IPS-18a (cell line): Measurements from ENCODE around the gene SUSD4.

Source experiments
- H3K27ac ChIP-seq: one replicate; pipeline ENCODE4 v1.5.1; 2013; ENCODE audit warnings: low read length
- H3K27me3 ChIP-seq: one replicate; pipeline ENCODE4 v1.6.1; 2013; ENCODE audit warnings: mild to moderate bottlenecking, low read length; ENCODE audit not compliant: control insufficient read depth, insufficient read depth
- H3K36me3 ChIP-seq: one replicate; pipeline ENCODE4 v1.6.1; 2013; ENCODE audit warnings: low read depth, low read length; ENCODE audit not compliant: control insufficient read depth
- H3K4me1 ChIP-seq: one replicate; pipeline ENCODE4 v1.6.1; 2013; ENCODE audit warnings: low read depth, low read length; ENCODE audit not compliant: control insufficient read depth
- H3K4me3 ChIP-seq: one replicate; pipeline ENCODE4 v1.5.1; 2013; ENCODE audit warnings: low read length
- H3K9ac ChIP-seq: one replicate; pipeline ENCODE4 v1.6.1; 2013; ENCODE audit warnings: mild to moderate bottlenecking, low read length, moderate library complexity
- H3K9me3 ChIP-seq: one replicate; pipeline ENCODE4 v1.6.1; 2013; ENCODE audit warnings: low read depth, low read length; ENCODE audit not compliant: control insufficient read depth

SUSD4 gene

DNA sequence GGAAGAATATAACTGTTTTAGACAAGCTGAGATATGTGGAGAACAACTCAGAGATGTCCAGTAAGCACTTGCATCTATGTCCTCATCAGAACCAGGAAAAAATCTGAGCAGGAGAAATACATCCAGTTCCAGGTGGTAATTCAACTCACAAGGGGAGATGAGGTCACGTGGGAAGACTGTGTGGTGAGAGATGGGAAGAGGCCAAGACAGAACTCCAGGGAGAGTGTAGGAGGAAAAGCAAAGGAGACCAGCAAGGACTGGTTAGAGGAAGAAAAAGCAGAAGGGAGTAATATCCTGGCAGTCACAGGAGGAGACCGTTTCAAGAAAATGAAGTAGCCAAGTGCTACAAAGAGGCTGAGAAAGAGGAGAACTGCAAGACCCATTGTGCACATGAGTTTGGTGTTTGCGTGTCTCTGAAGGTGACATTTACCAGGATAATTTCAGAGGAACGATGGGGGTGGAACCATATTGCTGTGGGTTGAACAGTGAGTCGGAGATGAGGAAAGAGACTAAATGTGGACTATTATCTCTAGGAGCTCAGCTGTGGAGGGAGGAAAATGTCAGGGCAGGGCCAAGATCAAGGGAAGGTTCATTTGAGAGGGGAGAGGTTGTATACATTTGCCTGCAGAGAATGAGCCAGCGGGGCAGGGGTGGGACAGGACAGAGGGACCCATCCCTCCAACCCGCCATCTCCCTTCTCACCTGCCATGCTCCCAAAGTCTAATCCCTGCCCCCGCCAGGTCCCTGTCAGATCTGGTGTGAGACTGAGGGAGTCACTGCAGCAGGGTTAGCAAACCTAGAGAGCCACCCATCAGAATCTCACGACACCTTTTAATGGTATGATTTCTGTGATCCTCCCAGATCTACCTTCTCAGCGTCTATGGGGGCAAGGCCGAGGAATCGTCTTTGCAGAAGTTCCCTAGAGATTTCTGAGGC, 24.9 kb downstream of the SUSD4 start:
- Histone ChIP-seq H3K27me3 (no peaks in the 10 kb centered on the region), H3K9ac (no peak overlapping the region), H3K27ac (no peak overlapping the region), H3K4me3 (no peak overlapping the region), H3K36me3 (no peaks in the 10 kb centered on the region), H3K9me3 (no peaks in the 10 kb centered on the region), H3K4me1 (no peaks in the 10 kb centered on the region)

DNA sequence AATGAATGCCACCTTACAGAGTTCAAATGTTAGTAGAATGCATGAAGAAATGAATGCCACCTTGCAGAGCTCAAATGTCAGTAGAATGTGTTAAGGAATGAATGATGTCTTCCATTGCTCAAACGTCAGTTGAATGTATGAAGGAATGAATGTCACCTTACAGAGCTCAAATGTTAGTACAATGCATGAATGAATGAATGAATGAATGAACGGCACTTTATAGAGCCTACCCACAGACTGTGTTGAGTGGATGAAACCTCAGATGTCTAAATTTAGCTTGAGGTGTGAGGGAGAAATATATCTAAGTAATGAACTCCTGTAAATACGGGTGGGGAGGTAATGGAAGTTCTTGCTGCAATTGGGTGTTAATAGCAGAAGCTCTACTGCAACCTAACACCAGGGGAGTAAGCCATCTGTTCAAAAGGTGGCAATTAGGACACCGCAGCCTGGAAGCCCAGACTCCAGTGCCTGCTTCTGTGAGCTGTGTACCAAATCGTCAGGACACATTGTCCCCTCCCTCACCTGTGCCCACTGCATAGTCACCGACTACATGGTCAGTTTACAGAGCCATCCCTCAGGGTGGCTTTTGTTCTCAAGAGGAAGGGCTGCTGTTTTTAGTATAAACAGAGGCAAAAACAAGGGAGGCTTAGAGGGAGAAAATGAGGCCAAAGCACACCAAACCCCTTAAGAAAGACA, 26.7 kb downstream of the SUSD4 start:
- H3K27me3 ChIP-seq, result no peaks in the 10 kb centered on the region
- H3K9me3 ChIP-seq, result no peaks in the 10 kb centered on the region
- no peak overlapping the region for H3K4me3 ChIP-seq
- H3K27ac ChIP-seq, result no peak overlapping the region
- no peaks in the 10 kb centered on the region for H3K4me1 ChIP-seq
- no peaks in the 10 kb centered on the region for H3K36me3 ChIP-seq
- H3K9ac ChIP-seq, result no peak overlapping the region

- Histone ChIP-seq H3K36me3 (no peaks in the 10 kb centered on the region), H3K9ac (no peak overlapping the region), H3K4me3 (no peak overlapping the region), H3K27me3 (no peaks in the 10 kb centered on the region), H3K27ac (no peak overlapping the region), H3K4me1 (no peaks in the 10 kb centered on the region), H3K9me3 (no peaks in the 10 kb centered on the region)
Observed at GRCh38 chr1:223334156-223334555, 29.8 kb downstream of the SUSD4 start.

- H3K4me1 ChIP-seq, result no peaks in the 10 kb centered on the region
- H3K27me3 ChIP-seq, result no peaks in the 10 kb centered on the region
- H3K4me3 ChIP-seq, result no peak overlapping the region
- H3K9me3 ChIP-seq, result no peaks in the 10 kb centered on the region
- no peak overlapping the region for H3K9ac ChIP-seq
- no peaks in the 10 kb centered on the region for H3K36me3 ChIP-seq
- no peak overlapping the region for H3K27ac ChIP-seq
Observed at GRCh38 chr1:223332997-223333396, 31.0 kb downstream of the SUSD4 start.

DNA sequence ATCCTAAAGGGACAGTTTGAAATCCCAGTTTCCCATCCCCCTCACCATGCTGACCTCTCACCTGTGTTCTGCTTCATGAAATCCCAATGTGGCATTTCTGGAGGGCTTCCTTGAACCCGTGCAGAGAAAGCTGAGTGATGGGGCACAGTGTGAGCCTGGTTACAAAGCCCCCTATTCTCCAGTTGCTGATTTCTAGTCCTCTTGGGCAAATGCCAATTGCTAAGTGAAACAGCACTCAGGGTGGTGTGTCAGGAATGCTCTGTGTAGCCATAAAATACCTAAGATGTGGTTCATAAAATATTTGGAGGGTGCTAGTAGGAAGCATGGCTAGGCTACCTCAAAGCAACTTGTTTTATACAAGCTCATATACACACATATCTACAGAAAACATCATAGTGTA, 32.0 kb downstream of the SUSD4 start:
- Histone ChIP-seq H3K9ac (no peak overlapping the region), H3K36me3 (no peaks in the 10 kb centered on the region)

DNA sequence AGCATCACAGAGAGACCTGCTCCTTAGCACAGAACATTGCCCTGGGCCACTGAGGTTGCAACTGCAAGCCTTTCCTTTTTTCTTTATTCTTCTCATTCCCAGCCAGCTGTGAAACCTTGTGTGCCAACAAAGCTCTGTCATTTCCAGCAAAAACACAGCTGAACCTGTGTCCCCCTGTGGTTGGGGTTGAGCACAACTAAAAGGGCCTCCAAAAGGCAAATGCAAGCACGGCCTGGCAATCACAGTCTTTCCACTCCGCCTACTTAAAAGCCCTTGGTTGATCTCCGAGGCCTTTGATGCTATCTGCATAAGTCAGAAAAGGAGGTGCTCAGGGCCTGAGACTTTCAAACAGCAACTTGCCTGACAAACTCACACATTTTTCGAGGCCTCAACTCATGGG, 32.7 kb downstream of the SUSD4 start:
- Histone ChIP-seq H3K36me3 (no peaks in the 10 kb centered on the region), H3K27ac (no peak overlapping the region), H3K4me3 (no peak overlapping the region), H3K27me3 (no peaks in the 10 kb centered on the region), H3K4me1 (no peaks in the 10 kb centered on the region), H3K9me3 (no peaks in the 10 kb centered on the region), H3K9ac (no peak overlapping the region)

More for the DNA sequence above, 32.0 kb downstream of the SUSD4 start:
- H3K27ac ChIP-seq, result no peak overlapping the region
- H3K27me3 ChIP-seq, result no peaks in the 10 kb centered on the region
- H3K9me3 ChIP-seq, result no peaks in the 10 kb centered on the region
- H3K4me1 ChIP-seq, result no peaks in the 10 kb centered on the region
- H3K4me3 ChIP-seq, result no peak overlapping the region

- Histone ChIP-seq H3K27ac (no peak overlapping the region), H3K4me3 (no peak overlapping the region), H3K9ac (no peak overlapping the region), H3K9me3 (no peaks in the 10 kb centered on the region), H3K36me3 (no peaks in the 10 kb centered on the region), H3K4me1 (no peaks in the 10 kb centered on the region), H3K27me3 (no peaks in the 10 kb centered on the region)
Observed at GRCh38 chr1:223330466-223330865, 33.5 kb downstream of the SUSD4 start.

DNA sequence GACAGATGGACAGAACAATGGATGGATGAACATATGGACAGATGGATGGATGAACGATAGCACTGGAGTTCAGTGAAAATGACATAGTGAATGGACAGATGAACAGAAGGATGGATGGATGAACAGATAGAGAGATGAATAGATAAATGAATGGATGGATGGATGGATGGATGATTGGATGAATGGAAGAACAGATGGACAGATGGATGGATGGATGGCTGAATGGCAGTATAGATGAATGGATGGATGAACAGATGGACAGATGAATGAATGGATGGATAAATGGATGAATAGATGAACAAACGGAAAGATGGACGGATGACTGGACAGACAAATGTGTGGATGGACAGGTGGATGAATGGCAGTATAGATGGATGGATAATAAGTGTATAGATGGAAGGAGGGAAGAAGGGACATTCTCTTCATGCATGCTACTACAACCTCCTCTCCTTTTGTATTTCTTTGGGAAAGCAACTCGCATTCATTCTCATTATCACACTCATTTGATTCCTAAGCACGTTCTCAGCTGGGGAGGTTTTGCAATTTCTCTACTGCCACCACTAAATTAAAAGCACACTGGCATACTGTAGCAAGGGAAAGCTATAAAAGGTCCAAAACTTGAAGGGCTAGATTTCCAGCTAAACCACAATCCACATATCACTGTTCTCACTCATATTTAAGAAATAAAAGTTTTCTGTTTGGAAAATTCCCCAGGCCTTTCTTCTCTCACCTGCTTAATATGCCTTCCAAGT, 34.1 kb downstream of the SUSD4 start:
- H3K9ac ChIP-seq, result no peak overlapping the region
- no peaks in the 10 kb centered on the region for H3K4me1 ChIP-seq
- H3K27me3 ChIP-seq, result no peaks in the 10 kb centered on the region
- H3K4me3 ChIP-seq, result no peak overlapping the region
- no peaks in the 10 kb centered on the region for H3K36me3 ChIP-seq
- no peak overlapping the region for H3K27ac ChIP-seq
- H3K9me3 ChIP-seq, result no peaks in the 10 kb centered on the region

DNA sequence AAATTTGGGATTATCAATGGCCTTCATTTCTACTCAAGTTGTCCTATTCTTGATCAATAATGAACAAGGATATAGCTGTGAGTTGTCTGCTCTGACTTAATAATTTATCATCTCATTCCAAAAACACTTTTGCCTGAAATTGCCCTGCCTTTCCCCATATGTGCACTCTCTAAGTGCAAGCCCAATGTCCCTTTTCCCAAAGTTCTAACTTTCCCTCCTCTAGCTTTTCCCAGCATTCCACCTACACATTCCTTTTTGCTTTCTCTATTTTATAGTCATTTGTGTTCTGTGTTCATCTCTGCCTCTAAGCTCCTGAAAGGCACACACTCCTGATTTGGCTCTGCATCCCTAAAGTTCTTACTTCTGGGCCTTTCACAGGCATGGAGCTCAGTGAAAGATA, 34.7 kb downstream of the SUSD4 start:
- no peaks in the 10 kb centered on the region for H3K27me3 ChIP-seq
- H3K4me3 ChIP-seq, result no peak overlapping the region
- no peak overlapping the region for H3K9ac ChIP-seq
- no peaks in the 10 kb centered on the region for H3K36me3 ChIP-seq
- H3K27ac ChIP-seq, result no peak overlapping the region
- no peaks in the 10 kb centered on the region for H3K4me1 ChIP-seq
- H3K9me3 ChIP-seq, result no peaks in the 10 kb centered on the region

- no peak overlapping the region for H3K9ac ChIP-seq
- H3K27ac ChIP-seq, result no peak overlapping the region
- H3K4me1 ChIP-seq, result no peaks in the 10 kb centered on the region
- no peaks in the 10 kb centered on the region for H3K9me3 ChIP-seq
- no peak overlapping the region for H3K4me3 ChIP-seq
- no peaks in the 10 kb centered on the region for H3K27me3 ChIP-seq
- no peaks in the 10 kb centered on the region for H3K36me3 ChIP-seq
Observed at GRCh38 chr1:223328566-223328965, 35.4 kb downstream of the SUSD4 start.

GRCh38 chr1:223326776-223327175, 37.2 kb downstream of the SUSD4 start:
- H3K27me3 ChIP-seq, result no peaks in the 10 kb centered on the region
- no peak overlapping the region for H3K9ac ChIP-seq
- H3K36me3 ChIP-seq, result no peaks in the 10 kb centered on the region
- H3K27ac ChIP-seq, result no peak overlapping the region
- no peaks in the 10 kb centered on the region for H3K4me1 ChIP-seq
- H3K9me3 ChIP-seq, result no peaks in the 10 kb centered on the region
- H3K4me3 ChIP-seq, result no peak overlapping the region
